Smooth muscle cell (in vitro differentiated cells): Measurements from ENCODE around the gene GPR12. TPM values are rescaled to one million over a fixed set of nuclear protein-coding genes. Genes with fewer than 3 reads are reported as not detected.

Experiments used
- DNase-seq: peaks from one replicate; lab custom pipeline; 2025; ENCODE audit not compliant: unreplicated experiment; lab: John Stamatoyannopoulos, UW
- H2AFZ ChIP-seq: fragments of 200-600 bp; sonication (generic); 2 replicates; pipeline ENCODE4 v1.6.0; 2016; ENCODE audit warnings: antibody characterized with exemption, low read depth, mild to moderate bottlenecking
- H3F3A ChIP-seq: fragments of 200-600 bp; sonication (generic); 2 replicates; pipeline ENCODE4 v1.6.0; 2017; ENCODE audit warnings: antibody characterized with exemption, low read depth
- H3K27ac ChIP-seq: fragments of 200-600 bp; sonication (generic); 2 replicates; pipeline ENCODE4 v1.5.1; 2016; ENCODE audit warnings: low read depth, mild to moderate bottlenecking
- H3K27me3 ChIP-seq: fragments of 200-600 bp; sonication (generic); 2 replicates; pipeline ENCODE4 v1.6.1; 2016; ENCODE audit warnings: low read depth, mild to moderate bottlenecking
- H3K36me3 ChIP-seq: fragments of 200-600 bp; sonication (generic); 2 replicates; pipeline ENCODE4 v1.5.1; 2016; ENCODE audit warnings: low read depth
- H3K4me1 ChIP-seq: fragments of 200-600 bp; sonication (generic); 2 replicates; pipeline ENCODE4 v1.5.1; 2016; ENCODE audit warnings: low read depth
- H3K4me2 ChIP-seq: fragments of 200-600 bp; sonication (generic); 2 replicates; pipeline ENCODE4 v1.6.0; 2016; ENCODE audit warnings: mild to moderate bottlenecking
- H3K4me3 ChIP-seq: fragments of 200-600 bp; sonication (generic); 2 replicates; pipeline ENCODE4 v1.5.1; 2016; ENCODE audit warnings: mild to moderate bottlenecking
- H3K79me2 ChIP-seq: fragments of 200-600 bp; sonication (generic); 2 replicates; pipeline ENCODE4 v1.6.0; 2016; ENCODE audit warnings: low read depth, mild to moderate bottlenecking
- H3K9ac ChIP-seq: fragments of 200-600 bp; sonication (generic); 2 replicates; pipeline ENCODE4 v1.6.0; 2016; ENCODE audit warnings: low read depth
- H3K9me3 ChIP-seq: fragments of 200-600 bp; sonication (generic); replicated peaks from 2 replicates; pipeline ENCODE4 v1.5.1; 2016; ENCODE audit warnings: low read depth
- H4K20me1 ChIP-seq: fragments of 200-600 bp; sonication (generic); 2 replicates; pipeline ENCODE4 v1.6.0; 2016; ENCODE audit warnings: low read depth
- CTCF ChIP-seq: fragments of 200-600 bp; sonication (generic); IDR thresholded peaks from 2 replicates; pipeline ENCODE4 v1.5.1; 2017; ENCODE audit warnings: borderline replicate concordance, mild to moderate bottlenecking, antibody characterized with exemption; ENCODE audit not compliant: insufficient read depth, poor library complexity, severe bottlenecking
- WGBS: methylation state at CpG from one replicate; pipeline ENCODE4 v1.1.7; 2016; ENCODE audit warnings: low lambda C conversion rate; 5-methylcytosine and 5-hydroxymethylcytosine counted together
- polyA plus RNA-seq: library from polyadenylated mRNA; unstranded; fragments of >200 nt; fragmentation: Nextera tagmentation; extraction: Ambion mirVana; gene quantifications from 2 replicates; pipeline ENCODE4 v1.2.1, GENCODE V29; 2016
- total RNA-seq: library from RNA; depleted of rRNA; stranded (reverse); fragments of >200 nt; gene quantifications from 2 replicates; pipeline ENCODE4 v1.2.3, GENCODE V29; 2014

The GPR12 gene
- total and polyA plus RNA-seq, 2 experiments from 2014 or later, result not detected

GRCh38 chr13:26784704-26785639 lies 24.4 kb upstream of the GPR12 start:
- Histone ChIP-seq H3K4me3 (no peak overlapping the region), H4K20me1 (no peaks in the 10 kb centered on the region), H3K4me1 (no peaks in the 10 kb centered on the region), H3K4me2 (no peak overlapping the region), H3K9me3 (no peaks in the 10 kb centered on the region), H2AFZ (no peak overlapping the region), H3K27ac (no peak overlapping the region), H3F3A (no peaks in the 10 kb centered on the region), H3K36me3 (no peaks in the 10 kb centered on the region), H3K9ac (no peak overlapping the region), H3K79me2 (no peaks in the 10 kb centered on the region), H3K27me3 (peaks cover 58% of the 10 kb centered on the region)
- TF ChIP-seq CTCF, result no peak
- no peak for DNase-seq
- 44% methylated on average over 18 of the region's 18 CpGs for WGBS

- WGBS, result 91% methylated on average over 4 of the region's 4 CpGs
- H3K9me3 ChIP-seq, result no peaks in the 10 kb centered on the region
These were observed 19.8 kb upstream of the GPR12 start for GRCh38 chr13:26780411-26780810.

GRCh38 chr13:26779321-26779720 lies 18.7 kb upstream of the GPR12 start:
- H3F3A ChIP-seq, result no peaks in the 10 kb centered on the region
- H3K9ac ChIP-seq, result no peak overlapping the region
- H3K27ac ChIP-seq, result no peak overlapping the region
- H3K4me1 ChIP-seq, result no peaks in the 10 kb centered on the region
- peaks cover 11% of the 10 kb centered on the region for H3K27me3 ChIP-seq
- no peak for TF ChIP-seq CTCF
- no peaks in the 10 kb centered on the region for H3K36me3 ChIP-seq
- H3K4me2 ChIP-seq, result no peak overlapping the region
- H4K20me1 ChIP-seq, result no peaks in the 10 kb centered on the region
- 88% methylated on average over 4 of the region's 4 CpGs for WGBS
- no peak overlapping the region for H3K4me3 ChIP-seq
- no peaks in the 10 kb centered on the region for H3K79me2 ChIP-seq
- no peak for DNase-seq
- no peaks in the 10 kb centered on the region for H3K9me3 ChIP-seq
- no peak overlapping the region for H2AFZ ChIP-seq

More at GRCh38 chr13:26780411-26780810, 19.8 kb upstream of the GPR12 start:
- no peak overlapping the region for H3K9ac ChIP-seq
- H3K79me2 ChIP-seq, result no peaks in the 10 kb centered on the region
- no peaks in the 10 kb centered on the region for H3K36me3 ChIP-seq
- H3K27me3 ChIP-seq, result peaks cover 19% of the 10 kb centered on the region
- no peak overlapping the region for H3K4me3 ChIP-seq
- H4K20me1 ChIP-seq, result no peaks in the 10 kb centered on the region
- H3K4me2 ChIP-seq, result no peak overlapping the region
- H3F3A ChIP-seq, result no peaks in the 10 kb centered on the region
- DNase-seq, result no peak
- H2AFZ ChIP-seq, result no peak overlapping the region
- no peaks in the 10 kb centered on the region for H3K4me1 ChIP-seq
- H3K27ac ChIP-seq, result no peak overlapping the region
- TF ChIP-seq CTCF, result no peak
